Activated gamma-delta T cell treated with Interleukin-2 at 50 U/mL for 16 hours (primary cell): ENCODE data around the gene RAPGEF4.
"Not testable (repeated sequence)": the region's sequence is repeated elsewhere in the genome, so short reads cannot be mapped to it uniquely, and the experiment has no call there.

Experiments used
- DNase-seq: peaks from one replicate; pipeline ENCODE4 v3.0.0-alpha.2; 2020

RAPGEF4 gene

DNA sequence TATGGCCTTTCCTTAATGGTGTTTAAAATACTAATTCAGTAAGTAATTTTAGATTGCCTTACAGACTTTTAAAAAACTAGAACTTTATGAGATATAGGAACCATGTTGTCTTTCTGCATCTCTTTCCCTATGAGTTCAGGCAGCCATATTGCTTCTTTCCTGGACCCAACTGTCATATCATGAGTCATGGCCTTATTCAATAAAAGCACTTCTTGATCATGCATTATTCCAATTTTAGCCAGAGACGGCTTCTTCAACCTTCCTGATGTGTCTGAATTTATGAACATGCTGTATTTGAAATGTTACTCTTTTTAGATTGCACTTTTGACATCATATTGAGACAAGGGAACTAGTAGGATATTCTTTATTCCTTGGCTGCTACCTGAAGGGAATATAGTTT, 274.6 kb downstream of the RAPGEF4 start:
- no peak for DNase-seq

GRCh38 chr2:173016451-173016850, 280.8 kb downstream of the RAPGEF4 start:
- DNase-seq, result no peak

DNA sequence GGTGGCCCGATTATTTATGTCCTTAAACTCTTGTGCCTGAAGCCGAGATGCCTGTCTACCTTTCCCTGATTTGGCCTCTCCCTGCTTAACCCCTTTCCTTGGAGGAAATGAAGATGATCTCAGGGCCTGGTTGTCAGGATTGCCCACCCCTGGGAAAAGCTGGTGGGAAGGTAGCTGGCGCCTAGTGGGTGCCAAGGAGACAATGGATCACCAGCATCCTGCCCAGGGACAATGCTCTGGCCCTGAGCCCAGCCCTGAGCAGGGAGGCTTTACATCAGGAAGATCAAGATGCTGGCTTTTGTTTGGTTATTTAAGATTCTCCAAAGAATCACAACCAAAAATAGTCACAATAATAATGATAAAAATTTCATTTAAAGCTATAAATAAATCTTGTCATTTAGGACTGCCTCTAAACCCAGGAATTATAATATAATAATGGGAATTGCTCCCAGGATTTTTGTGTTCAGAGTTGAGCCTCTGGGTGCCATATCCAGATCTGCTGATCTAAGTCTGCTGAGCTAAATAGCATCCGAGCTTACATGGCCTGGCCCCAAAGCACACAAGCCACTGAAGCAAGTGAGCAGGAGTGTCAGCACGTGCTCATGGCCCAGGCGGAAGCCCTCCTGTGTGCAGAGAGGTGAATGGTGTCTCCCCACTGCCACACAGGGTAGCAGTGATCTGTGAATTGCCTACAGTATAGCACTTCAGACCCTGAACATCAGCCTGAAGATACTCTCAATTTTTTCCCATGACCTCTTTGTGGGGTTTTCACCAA, 282.2 kb downstream of the RAPGEF4 start:
- DNase-seq, result no peak

DNA sequence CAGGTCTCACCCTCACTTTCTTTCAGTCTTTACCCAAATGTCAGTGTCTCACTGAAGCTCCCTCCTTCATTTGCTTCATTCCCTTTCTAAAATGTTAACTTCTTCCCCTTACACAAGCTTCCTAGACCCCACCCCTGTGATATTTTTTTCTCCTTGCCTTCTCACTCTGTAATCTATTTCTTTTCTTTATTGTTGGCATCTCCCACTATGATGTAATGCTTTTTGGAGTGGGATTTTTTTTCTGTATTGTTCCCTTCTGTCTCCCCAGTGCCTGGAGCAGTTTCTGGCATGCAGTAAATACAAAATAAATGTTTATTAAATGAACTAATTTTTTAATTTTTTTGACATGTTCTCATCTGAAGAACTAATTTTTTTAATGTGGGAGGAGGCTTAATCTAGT, 284.1 kb downstream of the RAPGEF4 start:
- DNase-seq, result no peak

DNA sequence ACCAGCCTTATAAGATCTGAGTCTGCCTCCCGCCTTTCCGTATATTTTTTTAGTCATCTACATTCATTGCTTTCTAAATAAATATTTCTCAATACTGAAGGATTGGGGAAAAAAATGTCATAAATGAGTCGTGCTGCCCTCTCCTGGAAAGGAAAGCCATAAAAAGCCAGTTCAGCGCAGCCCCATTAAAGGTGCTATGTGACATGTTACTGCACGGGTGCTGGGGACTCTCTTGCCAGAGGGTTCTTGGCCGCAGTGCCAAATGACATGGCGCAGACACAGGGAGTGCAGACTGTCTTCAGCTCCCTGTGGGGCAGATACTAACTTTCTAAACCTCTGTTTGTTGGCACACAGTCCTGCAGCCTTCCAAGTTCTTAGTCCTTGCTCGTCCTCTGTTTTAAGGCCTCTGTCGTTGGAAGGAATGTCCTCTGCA, 286.3 kb downstream of the RAPGEF4 start:
- no peak for DNase-seq

DNA sequence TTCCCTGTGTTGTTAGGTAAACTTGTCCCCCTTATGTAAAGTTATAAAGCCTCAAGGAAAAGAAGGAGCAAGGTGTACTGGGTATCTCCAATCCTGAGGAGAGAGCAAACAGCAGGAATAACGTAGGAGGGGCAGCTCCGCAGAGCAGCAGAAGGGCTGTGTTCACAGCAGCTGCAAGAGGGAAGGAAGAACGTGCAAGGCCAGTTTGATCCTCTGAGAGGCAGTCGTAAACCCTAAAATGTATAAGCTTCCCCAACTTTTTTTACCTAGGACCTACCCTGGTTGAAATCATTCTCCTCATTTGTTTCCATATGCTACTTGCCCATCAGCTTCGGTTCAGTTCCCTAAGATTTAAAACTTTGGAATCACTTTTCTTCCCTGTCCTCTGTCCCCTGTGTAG, 288.1 kb downstream of the RAPGEF4 start:
- DNase-seq, result no peak

GRCh38 chr2:173026479-173026878, 290.8 kb downstream of the RAPGEF4 start:
- no peak for DNase-seq

DNA sequence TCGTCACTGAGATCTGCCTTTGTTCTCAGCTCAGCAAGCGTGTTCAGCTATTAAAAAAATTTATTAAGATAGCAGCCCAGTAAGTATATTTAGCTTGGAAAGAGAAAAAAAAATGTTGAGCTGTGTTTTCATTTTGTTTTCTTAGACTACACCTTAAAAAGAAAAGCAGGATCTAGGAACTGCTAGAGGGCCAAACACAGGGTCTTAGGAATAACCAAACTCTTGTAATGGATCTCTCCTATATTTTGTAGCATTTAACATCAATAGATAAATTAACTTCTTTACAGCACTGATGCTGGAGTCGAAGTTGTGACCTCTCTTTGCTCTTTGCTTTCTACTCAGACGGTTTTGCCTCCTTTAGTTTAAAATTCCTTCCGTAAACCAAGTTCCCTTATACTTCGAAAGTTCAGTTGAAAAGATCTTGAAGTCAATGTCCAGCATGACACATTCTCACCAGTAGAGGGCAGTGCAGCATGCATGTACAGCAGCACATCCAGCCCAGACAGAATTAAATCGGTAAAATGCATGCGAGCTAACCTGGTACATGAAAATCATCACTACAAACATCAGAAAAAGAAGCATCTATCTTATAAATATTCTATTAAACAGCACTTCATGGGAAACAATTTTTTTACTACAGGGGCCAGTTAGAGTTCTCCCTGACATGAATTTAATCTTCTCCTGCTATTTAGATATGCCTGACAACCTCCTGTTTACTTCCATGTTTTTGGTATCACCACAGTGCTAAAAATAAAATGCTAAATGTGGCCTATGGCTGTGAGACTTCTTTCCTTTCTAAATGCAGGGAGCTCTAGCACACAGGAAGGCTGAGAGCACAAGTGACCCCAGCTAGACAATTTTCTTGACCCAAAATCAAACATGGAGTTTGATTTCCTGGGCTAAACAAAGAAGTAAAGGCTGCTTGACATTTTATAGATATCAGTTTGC, 291.8 kb downstream of the RAPGEF4 start:
- peak; percentile 75 for DNase-seq

GRCh38 chr2:173028141-173028540, 292.5 kb downstream of the RAPGEF4 start:
- no peak for DNase-seq

DNA sequence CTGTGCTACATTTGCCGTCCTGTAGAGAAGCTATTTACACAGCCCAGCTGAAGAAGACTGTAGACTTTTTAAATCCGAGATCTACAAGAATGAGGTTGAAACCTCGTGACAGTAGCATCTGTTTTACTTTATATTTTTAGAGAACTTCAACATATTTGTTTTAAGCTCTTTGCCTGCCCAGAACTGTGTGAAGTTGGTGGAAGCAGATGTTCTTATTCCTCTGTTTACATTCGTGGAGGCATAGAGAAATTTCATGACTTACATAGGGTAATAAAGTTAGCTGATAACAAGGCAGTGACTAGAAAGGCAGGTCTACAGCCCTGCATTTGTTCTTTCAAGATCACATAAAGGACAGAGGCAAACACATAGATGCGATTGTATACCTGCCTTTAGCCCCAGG, 293.0 kb downstream of the RAPGEF4 start:
- no peak for DNase-seq

DNA sequence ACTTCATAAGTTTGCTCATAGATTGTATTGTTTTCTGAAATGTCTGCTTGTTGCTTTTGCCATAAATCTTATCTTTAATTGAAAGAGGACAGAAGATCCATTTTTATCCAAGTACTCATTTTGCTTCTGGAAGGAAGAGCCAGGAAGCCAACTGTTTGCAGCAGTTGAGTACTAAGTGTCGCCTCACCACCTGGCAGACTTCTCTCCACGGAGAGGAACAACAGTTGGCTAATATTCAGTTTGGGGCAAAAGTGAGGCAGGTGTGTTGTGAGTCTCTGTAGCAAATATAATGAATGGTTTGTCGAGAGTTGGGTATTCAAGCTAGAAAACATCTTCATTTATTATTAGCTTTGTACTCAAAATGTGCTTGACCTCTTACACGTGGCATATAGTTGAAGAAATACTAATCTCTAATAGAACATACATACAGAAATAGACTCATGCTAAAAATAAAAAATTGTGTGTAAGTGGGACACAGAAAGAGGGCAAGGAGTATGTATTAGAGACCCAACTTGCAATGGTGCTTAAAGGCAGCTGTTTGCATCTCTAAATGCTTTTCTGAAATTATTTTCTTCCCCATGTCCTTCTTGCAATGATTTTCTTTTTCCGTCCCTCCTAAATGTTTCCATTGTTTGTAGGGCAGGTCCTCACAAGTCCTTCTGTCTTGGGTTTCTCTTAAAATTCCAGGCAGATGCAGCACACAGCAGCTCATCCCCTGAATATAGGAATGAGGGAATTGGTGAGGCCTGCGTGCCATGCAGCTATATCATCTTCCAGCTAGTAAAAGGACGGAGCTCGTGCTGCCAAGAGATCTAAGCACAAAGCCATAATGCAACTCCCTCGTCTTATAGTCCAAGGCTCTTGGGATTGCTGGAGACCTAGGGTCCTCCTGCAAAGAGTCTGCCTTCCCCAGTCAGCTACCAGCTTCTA, 295.2 kb downstream of the RAPGEF4 start:
- DNase-seq, result no peak

DNA sequence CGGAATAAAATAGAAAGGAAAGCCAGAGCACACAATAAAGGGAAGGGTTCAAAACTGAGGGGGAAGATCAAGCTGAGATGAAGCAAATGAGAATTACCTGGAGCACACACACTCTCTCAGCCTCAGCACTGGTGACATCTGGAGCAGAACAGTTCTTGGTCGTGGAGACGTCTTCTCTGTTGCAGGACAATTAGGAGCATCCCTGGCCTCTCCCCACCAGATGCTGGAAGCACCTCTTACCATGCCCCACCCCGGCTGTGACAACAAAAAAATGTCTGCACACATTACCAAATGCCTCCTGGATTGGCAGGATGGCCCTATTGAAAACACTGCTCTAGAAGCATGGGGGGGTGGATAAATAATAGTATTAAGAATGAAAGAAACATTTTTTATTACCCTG, 296.4 kb downstream of the RAPGEF4 start:
- no peak for DNase-seq

- no peak for DNase-seq
Measured at GRCh38 chr2:173033084-173033483, 297.4 kb downstream of the RAPGEF4 start.

- DNase-seq, result no peak
Measured at GRCh38 chr2:173034143-173034542, 298.5 kb downstream of the RAPGEF4 start.

DNA sequence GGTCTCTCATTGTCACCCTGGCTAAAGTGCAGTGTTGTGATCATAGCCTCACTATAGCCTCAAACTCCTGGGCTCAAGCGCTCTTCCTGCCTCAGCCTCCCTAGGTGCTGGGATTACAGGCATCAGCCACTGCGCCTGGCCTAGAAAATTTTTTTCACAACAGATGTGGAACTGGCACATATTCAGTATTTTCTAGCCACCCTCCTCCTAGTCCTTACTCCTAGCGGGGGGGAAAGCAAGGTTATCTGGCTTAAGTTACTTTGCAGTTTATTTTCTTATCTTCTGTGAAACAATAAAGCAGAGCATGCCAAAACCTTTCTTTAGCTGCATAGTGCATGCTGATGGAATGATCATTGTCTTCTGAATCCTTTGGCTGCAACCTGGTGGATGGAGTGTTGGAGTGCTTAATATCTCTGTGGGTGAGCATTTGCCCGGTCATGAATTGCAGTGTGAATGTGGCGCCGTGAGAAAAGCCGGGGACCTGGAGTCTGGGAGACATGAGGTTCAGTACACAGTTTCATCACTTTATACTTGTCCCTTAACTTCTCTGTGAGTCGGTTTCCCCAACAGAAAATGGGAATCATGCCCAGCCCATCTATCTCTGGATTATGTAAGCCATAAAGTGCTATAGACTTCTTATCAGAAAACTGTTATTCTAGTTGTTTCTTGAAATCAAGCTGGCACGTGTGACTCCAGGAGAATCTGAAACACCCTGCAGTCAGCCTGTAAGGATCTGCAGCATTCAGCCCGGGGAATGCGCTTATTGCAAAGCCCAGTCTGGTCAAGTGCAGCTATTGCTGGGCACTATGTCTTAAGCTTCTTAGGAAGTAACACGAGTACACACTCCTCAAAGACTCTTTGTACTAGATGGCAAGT, 301.8 kb downstream of the RAPGEF4 start:
- no peak for DNase-seq

- not testable (repeated sequence) for DNase-seq
Measured at GRCh38 chr2:173038257-173038656, 302.6 kb downstream of the RAPGEF4 start.

DNA sequence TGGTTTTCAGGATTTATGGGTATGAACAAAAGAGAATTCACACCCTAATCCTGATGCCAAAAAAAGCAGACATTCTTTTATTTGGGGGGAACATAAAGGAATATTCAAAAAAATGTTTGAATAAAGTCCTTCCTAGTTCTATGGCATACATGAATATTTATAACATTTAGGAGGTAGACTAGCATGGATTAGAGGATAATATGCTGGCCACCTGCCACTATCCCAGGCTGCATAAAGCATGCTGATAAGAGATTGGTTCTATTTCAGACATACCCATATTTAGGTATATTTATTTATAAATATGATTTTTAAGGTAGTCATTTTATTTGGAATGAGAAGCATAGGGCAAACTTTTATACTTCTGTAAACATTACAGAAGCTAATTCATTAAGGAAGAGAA, 305.1 kb downstream of the RAPGEF4 start:
- no peak for DNase-seq

DNA sequence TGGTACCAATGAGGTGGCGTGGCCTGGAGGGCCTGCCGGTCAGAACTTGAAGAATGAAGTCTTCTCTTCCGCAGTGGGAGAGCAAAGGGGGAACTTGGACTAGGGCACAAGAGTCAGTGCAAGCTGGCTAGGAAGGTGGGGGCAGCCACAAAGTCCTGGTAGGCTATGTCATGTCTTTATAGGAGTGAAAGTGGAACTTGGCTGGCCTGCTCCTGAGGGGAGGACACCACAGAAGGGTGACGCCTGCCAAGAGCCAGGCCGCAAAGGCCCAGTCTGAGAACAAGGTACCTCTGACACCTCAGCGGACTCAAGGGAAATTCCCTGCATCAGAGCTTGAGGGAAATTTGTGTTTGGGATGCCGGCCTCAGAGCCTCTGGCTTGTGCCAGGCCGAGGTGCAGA, 307.8 kb downstream of the RAPGEF4 start:
- no peak for DNase-seq

DNA sequence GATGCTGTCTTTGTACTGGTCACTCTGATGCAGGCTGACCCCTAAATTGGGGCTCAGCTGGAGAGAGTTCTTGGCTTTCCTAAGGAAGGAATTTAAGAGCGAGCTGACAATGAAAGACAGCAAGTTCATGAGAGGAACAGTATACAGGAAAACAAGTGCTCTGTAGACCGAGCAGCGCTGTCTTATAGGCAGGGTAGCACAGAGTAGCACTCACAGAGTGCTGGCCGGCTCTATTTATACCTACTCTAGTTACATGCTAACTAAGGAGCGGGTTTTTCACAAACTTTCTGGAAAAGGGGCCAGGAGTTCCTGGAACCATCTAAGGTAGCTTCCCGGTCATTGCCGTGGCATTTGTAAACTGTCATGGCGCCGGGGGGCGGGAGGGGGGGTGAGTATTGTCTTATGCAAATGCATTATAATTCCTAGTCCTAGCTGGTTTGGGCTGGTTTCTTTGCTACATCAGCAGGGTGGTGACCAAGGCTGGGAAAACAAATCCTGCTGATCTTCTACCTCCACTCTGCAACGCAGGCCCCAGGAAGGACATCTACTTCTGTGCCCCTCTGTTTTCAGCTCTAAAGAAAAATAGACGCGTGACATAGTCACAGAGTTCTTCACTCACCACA, 308.4 kb downstream of the RAPGEF4 start:
- no peak for DNase-seq

GRCh38 chr2:173044686-173045085, 309.0 kb downstream of the RAPGEF4 start:
- DNase-seq, result no peak

DNA sequence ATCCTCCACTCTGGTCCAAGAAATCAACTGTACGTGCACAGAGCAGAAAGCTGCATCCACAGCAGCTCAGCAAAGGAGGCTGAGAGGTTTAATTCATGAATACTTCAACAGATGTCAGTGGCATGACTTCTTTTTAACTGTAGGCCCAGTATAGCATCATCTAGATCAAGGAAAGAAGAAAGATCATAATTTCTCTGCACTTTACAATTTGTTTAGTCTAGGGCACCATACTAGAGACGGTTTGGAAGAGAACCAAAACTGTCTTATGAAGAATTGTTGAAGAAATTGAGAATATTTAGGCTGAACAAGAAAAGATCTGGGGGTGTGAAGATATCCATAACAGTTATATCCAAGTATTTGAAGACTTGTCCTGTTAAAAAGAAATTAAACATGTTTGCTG, 309.5 kb downstream of the RAPGEF4 start:
- no peak for DNase-seq
